Left hindlimb (tissue), 1 donor: Measurements from ENCODE around the gene FOXD4L6.
"Not testable (repeated sequence)": the region's sequence is repeated elsewhere in the genome, so short reads cannot be mapped to it uniquely, and the experiment has no call there.

Experiments used
- DNase-seq: peaks from one replicate; pipeline ENCODE4 v3.0.0-alpha.2; 2018

Gene FOXD4L6

DNA sequence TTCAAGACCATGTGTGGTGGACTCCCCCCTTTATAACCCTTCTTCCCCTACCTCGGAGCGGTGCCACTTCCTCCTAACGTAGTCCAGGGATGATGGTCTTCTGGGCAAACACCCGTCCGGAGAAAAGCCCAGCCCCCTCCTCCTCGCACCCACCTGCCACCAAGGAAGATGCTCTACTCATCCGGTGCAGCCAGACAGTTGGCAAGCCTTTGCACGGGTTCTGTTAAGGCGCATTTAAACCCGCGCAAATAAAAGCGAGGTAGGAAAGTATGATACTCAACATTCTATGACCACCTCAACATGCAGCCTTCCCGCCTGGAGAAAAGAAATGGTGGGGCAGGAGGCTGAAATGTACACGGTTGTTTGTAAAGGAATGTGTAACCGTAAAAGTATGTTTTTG, at the start of gene FOXD4L6:
Gene FOXD4L6, minus strand, starts transcription at position 101 of the 400 bp plus-strand sequence. CDS start 298 bp downstream, outside the sequence.
- DNase-seq = not testable (repeated sequence)

DNA sequence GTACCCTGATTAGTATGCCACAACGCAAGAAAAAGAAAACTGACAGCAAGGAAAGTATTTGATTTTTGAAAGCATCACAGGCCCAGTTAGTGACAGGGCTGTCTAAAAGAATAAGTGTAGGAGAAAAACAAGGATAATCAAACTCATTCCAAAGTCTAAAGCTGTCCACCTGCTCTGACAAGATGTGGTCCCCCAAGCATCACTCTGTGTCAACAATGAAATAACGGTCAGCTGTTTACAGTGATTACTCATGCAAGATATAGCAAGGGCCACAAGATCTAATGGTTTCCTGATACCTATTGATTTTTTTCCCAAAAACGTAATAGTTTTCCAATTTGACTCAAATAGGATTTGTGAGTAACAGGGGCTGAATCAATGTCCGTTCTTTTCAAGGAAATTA, 46.5 kb upstream of the FOXD4L6 start:
- not testable (repeated sequence) for DNase-seq

DNA sequence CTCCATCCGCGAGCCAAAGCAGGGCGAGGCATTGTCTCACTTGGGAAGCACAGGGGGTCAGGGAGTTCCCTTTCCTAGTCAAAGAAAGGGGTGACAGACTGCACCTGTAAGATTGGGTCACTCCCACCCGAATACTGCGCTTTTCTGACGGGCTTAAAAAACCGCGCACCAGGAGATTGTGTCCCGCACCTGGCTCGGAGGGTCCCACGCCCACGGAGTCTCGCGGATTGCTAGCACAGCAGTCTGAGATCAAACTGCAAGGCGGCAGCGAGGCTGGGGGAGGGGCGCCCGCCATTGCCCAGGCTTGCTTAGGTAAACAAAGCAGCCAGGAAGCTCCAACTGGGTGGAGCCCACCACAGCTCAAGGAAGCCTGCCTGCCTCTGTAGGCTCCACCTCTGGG, 21.6 kb upstream of the FOXD4L6 start:
- not testable (repeated sequence) for DNase-seq

DNA sequence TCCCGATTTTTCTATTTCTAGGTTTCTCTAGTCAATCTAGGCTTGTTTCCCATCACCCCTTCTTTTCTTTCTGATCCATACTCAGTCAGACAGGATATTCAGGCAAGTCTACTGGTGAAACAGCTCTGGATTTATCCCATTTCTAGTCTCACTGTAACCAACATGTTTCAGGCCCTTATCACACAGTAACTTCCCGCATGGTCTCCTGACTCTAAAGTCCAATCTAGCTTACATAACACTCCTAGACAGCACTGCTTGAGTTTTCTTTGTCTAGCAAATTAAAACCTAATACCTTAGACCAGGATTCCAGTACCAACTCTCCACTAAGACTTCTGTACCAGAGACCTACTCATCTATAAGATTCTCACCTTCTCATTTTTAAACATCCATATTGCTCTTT, 13.4 kb upstream of the FOXD4L6 start:
- DNase-seq = not testable (repeated sequence)

DNA sequence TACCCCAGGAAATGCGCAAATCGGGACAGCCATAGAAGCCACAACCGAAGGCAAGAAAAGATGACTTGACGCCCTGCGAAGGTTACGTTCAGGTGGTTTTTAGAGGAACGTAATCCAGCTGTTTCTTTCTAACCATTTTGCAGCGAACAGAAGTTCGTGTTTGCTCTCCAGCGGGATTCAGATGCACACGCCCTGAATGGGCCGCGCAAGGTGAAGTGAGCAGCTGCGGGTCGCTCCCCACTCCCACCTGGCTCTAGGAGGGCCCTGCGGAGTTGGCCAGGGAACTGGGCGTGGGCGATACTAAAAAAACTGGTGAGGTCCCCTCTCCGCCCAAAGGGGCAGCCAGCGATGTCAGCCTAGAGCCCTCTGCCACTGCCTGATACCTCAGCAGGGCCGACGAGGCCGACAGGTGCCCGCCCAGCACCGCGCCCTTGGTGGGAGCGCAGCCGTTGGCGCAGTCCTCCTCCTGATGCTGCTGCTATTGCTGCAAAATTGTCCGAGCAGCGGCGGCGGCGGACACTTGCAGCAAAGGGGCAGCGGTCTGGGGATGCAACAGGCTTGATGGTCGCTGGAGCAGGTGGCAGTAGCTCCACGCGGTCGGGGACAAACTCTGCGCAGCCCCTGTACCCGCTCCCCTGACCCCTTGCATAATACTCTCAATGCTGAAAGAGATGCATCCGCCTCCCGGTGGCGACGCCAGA, 1.6 kb downstream of the FOXD4L6 start:
- not testable (repeated sequence) for DNase-seq

DNA sequence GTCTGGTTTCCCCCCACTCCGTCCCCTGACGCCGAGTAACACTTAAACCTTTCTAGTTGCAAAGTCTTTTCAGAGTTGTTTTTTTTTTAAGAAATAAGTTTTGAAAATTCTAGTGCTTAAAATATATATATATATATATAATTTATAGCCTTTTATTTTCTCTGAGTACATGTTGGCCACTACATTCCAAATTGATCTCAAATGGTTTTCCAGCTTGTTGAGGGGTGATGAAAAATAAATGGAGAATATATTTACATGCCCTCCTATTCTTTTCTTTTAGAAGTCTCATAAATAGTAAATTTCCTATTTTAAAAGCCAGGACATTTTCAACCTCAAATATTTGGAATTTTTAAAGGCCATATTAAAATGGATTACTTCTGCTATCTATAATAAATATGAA, 2.5 kb downstream of the FOXD4L6 start:
- not testable (repeated sequence) for DNase-seq

DNA sequence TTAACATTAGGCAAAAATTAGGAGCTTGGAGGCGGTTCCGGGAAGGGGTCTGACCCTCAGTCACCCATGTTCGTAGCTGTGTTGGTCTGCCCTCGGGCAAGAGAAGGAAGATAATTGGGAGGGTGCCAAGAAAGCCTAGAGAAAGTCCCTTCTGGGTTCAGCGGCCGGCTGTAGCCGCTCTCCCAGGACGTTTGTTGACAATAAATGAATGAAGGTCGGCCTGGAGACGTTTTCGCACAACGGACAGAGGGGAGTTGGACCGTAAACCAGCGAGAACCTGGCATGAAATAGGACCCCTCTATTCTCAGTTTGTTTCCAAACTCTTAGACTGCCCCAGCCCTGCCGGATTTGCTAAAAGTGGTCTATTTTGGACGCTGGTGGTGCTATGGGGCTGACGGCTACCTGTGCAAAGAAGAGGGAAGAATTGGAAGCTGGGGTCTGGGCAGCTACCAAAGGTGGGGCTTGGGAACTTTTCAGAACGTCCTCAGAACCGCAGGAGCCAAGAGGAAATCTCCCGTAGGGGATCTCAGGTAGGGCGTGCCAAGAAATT, 3.3 kb downstream of the FOXD4L6 start:
- DNase-seq = not testable (repeated sequence)

DNA sequence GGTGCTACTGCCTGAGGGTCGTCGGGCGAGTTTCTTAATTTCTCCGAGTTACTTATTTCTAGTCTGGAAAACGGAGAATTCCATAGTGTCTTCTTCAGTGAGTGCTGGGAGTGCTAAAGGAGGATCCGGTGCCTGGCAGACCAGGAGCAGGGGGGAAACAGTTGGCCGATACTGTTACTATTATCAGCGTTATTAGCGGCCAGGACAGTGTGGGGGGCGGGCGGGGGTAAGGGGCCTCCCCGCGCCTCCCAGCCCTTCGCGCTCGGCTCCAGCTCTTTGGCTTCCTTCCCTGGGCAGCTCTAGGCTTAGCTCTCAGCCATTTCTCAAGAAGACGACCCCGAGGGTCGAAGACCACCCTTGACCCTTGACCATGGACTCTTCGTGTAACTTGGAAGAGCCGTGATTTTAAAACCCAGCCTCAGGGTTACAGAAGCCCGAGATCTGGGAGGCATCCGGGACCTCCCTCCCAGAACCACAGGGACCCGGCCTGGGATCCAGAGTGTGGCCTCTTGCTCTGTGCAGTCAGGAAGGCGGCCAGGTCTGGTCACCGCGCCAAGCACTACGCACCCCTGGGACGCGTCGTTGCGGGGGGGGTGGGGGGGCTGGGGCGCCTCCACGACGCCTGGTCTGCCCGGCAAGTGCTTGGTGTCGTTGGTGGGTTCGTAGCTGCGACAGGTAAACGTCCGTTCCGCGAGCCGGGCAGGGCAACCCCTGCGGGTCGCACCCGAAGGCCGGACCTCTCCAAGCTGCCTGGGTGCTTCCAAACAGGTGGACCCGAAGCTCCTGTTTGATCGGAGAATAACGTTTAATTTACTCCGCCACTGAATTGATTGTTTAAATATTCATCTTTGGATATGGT, 4.0 kb downstream of the FOXD4L6 start:
- DNase-seq = not testable (repeated sequence)

DNA sequence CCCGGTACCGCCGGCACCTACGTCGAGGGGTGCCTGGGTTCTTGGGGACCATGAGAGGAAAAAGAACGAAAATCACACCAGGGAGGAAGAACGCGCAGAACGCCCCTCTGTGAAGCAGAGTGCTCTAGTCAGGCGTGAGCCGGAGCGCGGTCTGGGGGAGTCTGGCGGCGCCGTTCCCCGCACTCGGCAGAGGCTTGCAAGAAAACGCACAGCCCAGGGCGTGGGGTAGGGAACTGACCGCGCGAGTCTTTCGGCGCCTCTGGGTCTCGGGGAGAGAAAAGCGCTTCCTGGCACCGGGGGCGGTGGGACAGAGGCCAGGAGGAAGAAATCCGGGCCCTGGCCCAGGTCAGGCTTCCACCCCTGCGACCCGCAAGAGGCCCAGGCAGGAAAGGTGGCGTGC, 4.7 kb downstream of the FOXD4L6 start:
- DNase-seq = not testable (repeated sequence)

DNA sequence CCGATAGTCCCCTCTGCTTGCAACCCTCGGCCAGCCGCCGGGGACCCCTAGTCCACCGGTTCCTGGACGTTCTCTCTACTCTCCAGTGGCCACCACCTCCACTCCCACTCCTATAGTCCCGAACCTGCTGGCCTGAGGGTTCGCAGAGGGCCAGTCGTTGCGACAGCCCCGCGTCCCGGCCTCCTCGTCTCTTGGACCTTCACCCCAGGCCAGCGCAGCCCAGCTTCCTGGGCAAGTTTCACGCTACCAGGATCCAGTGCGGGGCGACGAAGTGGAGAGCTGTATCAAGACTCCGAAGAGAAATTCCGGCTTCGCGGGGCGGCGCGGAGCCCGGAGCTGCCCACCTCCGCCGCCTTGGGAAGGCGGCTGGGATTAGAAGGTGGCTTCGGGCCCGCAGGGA, 5.1 kb downstream of the FOXD4L6 start:
- not testable (repeated sequence) for DNase-seq

DNA sequence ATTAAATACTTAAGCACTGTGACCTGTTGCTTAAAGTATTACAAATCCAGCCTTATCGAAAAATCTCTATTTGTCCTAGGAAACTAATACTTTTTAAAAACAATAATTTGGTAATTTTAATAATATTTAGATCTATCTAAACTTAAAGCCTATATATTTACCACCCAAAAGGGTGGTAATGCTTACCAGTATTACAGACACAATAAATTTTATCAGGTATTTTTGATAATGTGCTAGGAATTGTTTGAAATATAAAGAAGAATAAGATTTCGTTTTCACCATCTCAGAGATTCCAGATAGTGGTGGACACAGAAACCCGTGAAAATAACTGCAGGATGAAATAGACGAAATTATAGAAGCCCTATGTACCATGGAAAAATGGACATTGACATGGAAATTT, 7.8 kb downstream of the FOXD4L6 start:
- DNase-seq = not testable (repeated sequence)

DNA sequence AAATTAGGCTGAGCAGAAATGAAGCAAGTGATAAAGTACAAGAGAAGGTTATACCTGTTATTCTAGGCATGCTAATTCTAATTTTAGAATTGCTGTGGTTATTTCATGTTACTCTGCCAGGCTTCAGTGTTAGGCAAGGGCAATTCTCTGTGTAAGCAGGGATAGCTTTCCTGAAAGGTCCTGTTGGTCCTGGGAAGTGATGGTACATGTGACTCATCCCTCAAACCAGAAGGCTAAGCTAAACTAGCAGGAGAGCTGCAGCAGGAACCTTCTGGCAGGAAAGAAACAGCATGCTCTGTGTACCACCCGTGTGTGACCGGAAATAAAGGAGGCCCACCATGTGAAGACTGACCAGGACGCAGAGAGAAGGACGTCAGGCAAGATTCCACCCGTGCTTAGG, 8.8 kb downstream of the FOXD4L6 start:
- DNase-seq = not testable (repeated sequence)

DNA sequence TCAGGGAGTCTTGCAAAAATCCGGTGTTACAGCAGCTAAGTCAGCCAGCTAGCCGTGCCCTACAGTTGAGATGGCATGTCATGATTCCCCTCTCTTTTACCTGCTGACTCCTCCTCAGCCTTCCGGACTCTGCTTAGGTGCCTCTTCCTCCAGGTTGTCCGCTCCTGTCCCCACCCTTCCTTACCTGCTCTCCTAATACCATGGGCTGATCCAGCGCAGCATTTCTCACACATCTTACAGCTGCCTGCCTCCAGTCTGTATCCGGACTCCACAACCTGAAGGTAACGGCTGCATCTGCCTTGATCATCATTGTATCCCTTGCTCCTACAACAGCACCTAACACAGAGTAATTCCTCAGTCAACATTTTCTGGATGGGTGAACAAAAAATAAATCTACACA, 9.2 kb downstream of the FOXD4L6 start:
- DNase-seq = not testable (repeated sequence)

DNA sequence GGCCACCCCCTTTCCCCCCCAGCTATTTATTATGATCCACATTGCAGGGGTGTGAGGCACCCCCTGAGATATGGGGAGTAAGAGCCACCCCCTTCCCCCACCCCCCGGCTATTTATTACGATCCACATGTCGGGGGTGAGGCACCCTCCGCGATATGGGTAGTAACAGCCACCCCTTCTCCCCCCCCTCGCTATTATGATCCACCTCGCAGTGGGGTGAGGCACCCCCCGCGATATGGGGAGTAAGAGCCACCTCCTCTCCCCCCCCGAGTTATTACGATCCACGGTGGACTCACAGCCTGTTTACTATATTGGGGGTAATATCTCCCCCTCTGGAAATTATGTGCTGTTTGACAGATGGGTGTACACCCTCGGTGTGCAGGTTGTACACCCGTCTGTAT, 15.1 kb downstream of the FOXD4L6 start:
- DNase-seq = not testable (repeated sequence)

DNA sequence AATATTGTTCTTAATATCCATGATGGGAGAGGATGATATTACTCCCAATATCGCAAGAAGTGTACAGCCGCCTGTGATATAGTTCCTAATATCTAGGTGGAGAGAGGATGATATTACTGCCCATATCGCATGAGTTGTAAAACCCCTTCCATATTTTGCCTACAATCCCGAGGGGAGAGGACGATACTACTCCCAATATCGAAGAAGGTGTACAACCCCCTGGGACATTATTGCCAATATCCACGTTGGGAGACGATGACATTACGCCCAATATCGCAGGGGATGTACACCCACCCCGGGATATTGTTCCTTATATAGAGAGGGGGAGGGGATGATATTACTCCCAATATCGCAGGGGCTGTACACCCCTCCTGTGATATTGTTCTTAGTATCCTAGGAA, 17.1 kb downstream of the FOXD4L6 start:
- DNase-seq = not testable (repeated sequence)

DNA sequence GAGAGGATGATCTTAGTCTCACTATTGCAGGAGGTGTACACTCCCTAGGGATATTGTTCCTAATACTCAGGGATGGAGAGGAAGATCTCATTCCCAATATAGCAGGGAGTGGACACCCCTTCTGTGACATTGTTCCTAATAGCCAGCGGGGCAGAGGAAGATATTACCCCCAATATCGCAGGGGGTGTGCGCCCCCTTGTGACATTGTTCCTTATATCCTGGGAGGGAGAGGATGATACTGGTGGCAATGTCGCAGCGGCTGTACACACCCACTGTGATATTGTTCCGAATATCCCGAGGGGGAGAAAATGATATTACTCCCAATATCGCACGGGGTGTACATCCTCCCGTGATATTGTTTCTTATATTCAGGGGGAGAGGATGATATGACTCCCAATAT, 17.6 kb downstream of the FOXD4L6 start:
- not testable (repeated sequence) for DNase-seq

DNA sequence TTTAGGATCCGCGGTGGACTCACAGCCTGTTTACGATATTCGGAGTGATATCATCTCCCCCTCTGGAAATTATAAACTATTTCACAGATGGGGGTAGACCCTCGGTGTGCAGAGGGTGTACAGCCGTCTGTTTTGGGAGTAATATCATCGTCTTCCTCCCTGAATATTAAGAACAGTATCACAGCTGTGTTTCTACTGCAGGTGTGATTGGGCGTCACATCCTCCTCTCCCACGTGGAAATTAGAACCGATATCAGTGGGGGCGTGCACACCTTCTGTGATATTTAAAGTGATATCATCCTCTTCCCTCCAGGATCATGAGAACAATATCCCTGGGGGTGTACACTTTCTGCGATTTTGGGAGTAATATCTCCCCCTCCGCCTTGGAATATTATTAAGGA, 19.2 kb downstream of the FOXD4L6 start:
- DNase-seq = not testable (repeated sequence)

DNA sequence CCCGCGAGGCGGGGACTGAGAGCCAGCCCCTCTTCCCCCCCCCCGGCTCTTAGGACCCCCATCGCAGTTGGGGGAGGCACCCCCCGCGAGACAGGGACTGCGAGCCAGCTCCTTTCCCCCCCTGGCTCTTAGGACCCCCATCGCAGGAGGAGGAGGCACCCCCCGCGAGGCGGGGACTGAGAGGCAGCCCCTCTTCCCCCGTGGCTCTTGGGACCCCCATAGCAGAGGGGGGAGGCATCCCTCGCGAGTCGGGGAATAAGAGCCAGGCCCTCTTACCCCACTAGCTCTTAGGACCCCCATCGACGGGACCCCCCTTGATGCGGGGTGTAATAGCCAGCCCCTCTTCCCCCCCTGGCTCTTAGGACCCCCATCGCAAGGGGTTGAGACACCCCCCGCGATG, 19.7 kb downstream of the FOXD4L6 start:
- DNase-seq = not testable (repeated sequence)

DNA sequence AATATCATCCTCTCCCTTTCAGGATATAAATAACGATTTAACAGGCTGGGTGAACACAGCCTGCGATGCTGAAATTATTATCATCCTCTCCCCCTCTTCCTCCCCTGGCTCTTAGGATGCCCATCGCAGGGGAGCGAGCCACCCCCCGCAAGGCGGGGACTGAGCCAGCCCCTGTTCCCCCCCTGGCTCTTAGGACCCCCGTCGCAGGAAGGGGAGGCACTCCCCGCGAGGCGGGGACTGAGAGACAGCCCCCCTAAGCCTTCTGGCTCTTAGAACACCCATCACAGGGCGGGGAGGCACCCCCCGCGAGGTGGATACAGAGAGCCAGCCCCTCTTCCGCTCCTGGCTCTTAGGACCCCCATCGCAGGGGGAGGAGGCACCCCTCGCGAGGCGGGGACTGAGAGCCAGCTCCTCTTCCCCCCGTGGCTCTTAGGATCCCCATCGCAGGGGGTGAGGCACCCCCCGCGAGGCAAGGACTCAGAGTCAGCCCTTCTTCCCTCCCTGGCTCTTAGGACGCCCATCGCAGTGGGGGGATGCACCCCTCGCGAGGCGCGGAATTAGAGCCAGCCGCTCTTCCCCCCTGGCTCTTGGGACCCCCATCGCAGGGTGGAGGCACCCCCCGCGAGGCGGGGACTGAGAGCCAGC, 21.9 kb downstream of the FOXD4L6 start:
- not testable (repeated sequence) for DNase-seq

DNA sequence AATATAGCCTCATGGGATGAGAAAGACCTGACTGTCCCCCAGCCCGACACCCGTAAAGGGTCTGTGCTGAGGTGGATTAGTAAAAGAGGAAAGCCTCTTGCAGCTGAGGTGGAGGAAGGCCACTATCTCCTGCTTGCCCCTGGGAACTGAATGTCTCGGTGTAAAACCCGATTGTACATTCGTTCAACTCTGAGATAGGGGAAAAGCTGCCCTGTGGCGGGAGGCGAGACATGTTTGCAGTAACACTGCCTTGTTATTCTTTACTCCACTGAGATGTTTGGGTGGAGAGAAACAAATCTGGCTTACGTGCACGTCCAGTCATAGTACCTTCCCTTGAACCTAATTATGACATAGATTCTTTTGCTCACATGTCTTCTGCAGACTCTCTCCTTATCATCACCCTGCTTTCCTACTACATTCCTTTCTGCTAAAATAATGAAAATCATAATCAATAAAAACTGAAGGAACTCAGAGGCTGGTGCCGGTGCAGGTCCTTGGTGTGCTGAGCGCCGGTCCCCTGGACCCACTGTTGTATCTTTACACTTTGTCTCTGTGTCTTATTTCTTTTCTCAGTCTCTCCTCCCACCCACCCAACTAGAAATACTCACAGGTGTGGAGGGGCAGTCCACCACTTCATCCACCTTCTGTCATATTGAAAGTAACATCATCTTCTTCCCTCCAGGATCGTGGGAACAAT, 22.8 kb downstream of the FOXD4L6 start:
- not testable (repeated sequence) for DNase-seq

DNA sequence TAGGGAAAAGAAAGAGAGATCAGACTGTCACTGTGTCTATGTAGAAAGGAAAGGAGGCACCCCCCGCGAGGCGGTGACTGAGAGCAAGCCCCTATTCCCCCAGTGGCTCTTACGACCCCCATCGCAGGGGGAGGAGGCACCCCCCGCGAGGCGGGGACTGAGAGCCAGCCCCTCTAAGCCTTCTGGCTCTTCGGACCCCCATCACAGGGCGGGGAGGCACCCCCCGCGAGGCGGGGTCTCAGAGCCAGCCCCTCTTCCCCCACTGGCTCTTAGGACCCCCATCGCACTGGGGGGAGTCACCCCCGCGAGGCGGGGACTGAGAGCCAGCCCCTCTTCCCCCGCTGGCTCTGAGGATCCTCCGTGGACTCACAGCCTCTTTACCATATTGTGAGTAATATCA, 23.9 kb downstream of the FOXD4L6 start:
- DNase-seq = not testable (repeated sequence)

DNA sequence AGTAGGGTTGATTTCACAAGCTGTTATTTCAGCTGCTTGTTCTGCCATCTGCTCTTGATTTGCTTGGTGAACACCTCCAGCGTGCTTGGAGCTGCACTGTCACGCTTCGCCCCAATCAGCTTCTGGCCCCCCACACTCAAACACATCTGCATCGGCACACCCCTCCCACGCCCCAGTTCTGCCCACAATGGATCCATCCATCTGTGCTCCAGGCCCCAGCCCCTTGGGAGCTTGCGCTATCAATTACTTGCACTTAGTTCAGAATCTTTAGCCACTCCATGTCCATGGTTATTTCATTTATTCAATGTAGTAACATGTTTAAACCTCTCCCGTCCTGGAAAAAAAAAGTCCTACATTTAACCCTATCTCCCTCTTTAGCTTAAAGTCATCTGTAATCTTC, 28.0 kb downstream of the FOXD4L6 start:
- not testable (repeated sequence) for DNase-seq
